ENCODE measurements around the gene C7orf57. TPM values are rescaled to one million over a fixed set of nuclear protein-coding genes. Genes with fewer than 3 reads are reported as not detected.

The C7orf57 gene
- total RNA-seq, 4 donors from 2014 or later: 0.39 TPM; not detected in 3

DNA sequence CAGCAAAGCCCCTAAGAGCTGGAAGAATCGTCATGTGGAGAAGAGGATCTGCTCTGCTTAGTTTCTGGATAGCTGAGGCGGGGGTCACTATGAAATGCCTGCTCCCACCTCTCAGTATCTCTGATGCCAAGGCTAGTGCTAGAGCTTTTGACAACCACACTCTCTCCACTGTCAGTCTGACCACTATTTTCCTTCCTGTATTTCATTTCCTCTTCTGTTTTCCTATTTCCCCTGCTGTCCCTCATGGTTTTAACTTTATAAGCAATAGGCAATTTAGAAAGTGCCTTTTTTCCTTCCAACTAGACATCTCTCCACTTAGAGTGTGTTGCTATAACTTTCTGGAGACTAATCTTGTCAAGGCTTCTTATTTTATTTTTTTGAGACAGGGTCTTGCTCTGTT lies 23.6 kb downstream of the C7orf57 start:
- WGBS, 2 donors: 82 to 92% methylated on average over 2 of the region's 2 CpGs
- no peak overlapping the region for H3K4me3 ChIP-seq (ENCODE audit: low read depth, poor library complexity, severe bottlenecking)
- DNase-seq (ENCODE audit: low spot score in 2 of 2): no peak
- intact Hi-C loops (cut with DNase I; ENCODE audit: low total_unique reads): no loop called here
- TF ChIP-seq, protein P1, sequence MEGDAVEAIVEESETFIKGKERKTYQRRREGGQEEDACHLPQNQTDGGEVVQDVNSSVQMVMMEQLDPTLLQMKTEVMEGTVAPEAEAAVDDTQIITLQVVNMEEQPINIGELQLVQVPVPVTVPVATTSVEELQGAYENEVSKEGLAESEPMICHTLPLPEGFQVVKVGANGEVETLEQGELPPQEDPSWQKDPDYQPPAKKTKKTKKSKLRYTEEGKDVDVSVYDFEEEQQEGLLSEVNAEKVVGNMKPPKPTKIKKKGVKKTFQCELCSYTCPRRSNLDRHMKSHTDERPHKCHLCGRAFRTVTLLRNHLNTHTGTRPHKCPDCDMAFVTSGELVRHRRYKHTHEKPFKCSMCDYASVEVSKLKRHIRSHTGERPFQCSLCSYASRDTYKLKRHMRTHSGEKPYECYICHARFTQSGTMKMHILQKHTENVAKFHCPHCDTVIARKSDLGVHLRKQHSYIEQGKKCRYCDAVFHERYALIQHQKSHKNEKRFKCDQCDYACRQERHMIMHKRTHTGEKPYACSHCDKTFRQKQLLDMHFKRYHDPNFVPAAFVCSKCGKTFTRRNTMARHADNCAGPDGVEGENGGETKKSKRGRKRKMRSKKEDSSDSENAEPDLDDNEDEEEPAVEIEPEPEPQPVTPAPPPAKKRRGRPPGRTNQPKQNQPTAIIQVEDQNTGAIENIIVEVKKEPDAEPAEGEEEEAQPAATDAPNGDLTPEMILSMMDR (IDR thresholded peaks at IDR 0.05): no peak
- no peak for TF ChIP-seq POLR2A (IDR thresholded peaks at IDR 0.05)

GRCh38 chr7:48059706-48060105 lies 24.4 kb downstream of the C7orf57 start:
- no peak for DNase-seq (ENCODE audit: low spot score in 2 of 2)
- 91 to 95% methylated on average over 5 of the region's 5 CpGs for WGBS, 2 donors
- TF ChIP-seq POLR2A (IDR thresholded peaks at IDR 0.05): no peak
- TF ChIP-seq, protein P1 (IDR thresholded peaks at IDR 0.05): no peak
- intact Hi-C loops (cut with DNase I; ENCODE audit: low total_unique reads): no loop called here
- H3K4me3 ChIP-seq (ENCODE audit: low read depth, poor library complexity, severe bottlenecking): no peak overlapping the region

- WGBS, 2 donors: 76 to 86% methylated on average over 1 of the region's 1 CpG
- TF ChIP-seq, protein P1 (IDR thresholded peaks at IDR 0.05): no peak
- no peak for TF ChIP-seq POLR2A (IDR thresholded peaks at IDR 0.05)
- DNase-seq (ENCODE audit: low spot score in 2 of 2): no peak
Observed at GRCh38 chr7:48063985-48064384, 28.6 kb downstream of the C7orf57 start.

DNA sequence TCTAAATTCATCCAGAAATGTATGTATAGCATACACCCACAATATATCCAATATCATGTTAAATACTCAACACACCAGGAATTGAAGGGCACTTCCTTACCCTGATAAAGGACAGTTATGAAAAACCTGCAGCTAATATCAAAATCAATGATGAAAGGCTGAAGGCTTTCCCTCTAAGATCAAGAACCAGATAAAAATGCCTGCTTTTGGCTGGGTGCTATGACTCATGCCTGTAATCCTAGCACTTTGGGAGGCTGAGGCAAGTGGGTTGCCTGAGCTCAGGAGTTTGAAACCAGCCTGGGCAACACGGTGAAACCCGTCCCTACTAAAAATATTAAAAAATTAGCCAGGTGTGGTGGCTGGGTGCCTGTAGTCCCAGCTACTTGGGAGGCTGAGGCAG lies 32.1 kb downstream of the C7orf57 start:
- WGBS, 2 donors: 67 to 79% methylated on average over 2 of the region's 2 CpGs
- TF ChIP-seq, protein P1 (IDR thresholded peaks at IDR 0.05): no peak
- no peak for TF ChIP-seq POLR2A (IDR thresholded peaks at IDR 0.05)
- intact Hi-C loops (cut with DNase I; ENCODE audit: low total_unique reads): no loop called here
- H3K4me3 ChIP-seq (ENCODE audit: low read depth, poor library complexity, severe bottlenecking): no peak overlapping the region
- no peak for DNase-seq (ENCODE audit: low spot score in 2 of 2)

More at GRCh38 chr7:48063985-48064384, 28.6 kb downstream of the C7orf57 start:
- no peak overlapping the region for H3K4me3 ChIP-seq (ENCODE audit: low read depth, poor library complexity, severe bottlenecking)
- intact Hi-C loops (cut with DNase I; ENCODE audit: low total_unique reads): no loop called here

GRCh38 chr7:48074204-48074654 lies 38.9 kb downstream of the C7orf57 start:
- intact Hi-C loops (cut with DNase I; ENCODE audit: low total_unique reads): no loop called here
- no peak overlapping the region for H3K4me3 ChIP-seq (ENCODE audit: low read depth, poor library complexity, severe bottlenecking)
- no peak for DNase-seq (ENCODE audit: low spot score in 2 of 2)
- no peak for TF ChIP-seq POLR2A (IDR thresholded peaks at IDR 0.05)
- TF ChIP-seq, protein P1 (IDR thresholded peaks at IDR 0.05): no peak

- no peak for DNase-seq (ENCODE audit: low spot score in 2 of 2)
- no peak overlapping the region for H3K4me3 ChIP-seq (ENCODE audit: low read depth, poor library complexity, severe bottlenecking)
- TF ChIP-seq, protein P1 (IDR thresholded peaks at IDR 0.05): no peak
- no peak for TF ChIP-seq POLR2A (IDR thresholded peaks at IDR 0.05)
- intact Hi-C loops (cut with DNase I; ENCODE audit: low total_unique reads): no loop called here
- 81 to 82% methylated on average over 1 of the region's 1 CpG for whole genome bisulfite sequencing, 2 donors
Observed at GRCh38 chr7:48077423-48077822, 42.1 kb downstream of the C7orf57 start.

All from lower leg skin (tissue), 4 donors.